HG03066 (cell line): ENCODE results near the gene TRIM49B.
"Not testable (repeated sequence)": the region's sequence is repeated elsewhere in the genome, so short reads cannot be mapped to it uniquely, and the experiment has no call there.

Experiments used
- ATAC-seq: cut with Tn5 transposase; IDR thresholded peaks from one replicate; pipeline ENCODE4 v1.9.1; 2021; ENCODE audit warnings: low read depth; ENCODE audit not compliant: unreplicated experiment

Gene TRIM49B, protein sequence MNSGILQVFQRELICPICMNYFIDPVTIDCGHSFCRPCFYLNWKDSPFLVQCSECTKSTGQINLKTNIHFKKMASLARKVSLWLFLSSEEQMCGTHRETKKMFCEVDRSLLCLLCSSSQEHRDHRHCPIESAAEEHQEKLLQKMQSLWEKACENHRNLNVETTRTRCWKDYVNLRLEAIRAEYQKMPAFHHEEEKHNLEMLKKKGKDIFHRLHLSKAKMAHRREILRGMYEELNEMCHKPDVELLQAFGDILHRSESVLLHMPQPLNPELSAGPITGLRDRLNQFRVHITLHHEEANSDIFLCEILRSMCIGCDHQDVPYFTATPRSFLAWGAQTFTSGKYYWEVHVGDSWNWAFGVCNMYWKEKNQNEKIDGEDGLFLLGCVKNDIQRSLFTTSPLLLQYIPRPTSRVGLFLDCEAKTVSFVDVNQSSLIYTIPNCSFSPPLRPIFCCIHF

DNA sequence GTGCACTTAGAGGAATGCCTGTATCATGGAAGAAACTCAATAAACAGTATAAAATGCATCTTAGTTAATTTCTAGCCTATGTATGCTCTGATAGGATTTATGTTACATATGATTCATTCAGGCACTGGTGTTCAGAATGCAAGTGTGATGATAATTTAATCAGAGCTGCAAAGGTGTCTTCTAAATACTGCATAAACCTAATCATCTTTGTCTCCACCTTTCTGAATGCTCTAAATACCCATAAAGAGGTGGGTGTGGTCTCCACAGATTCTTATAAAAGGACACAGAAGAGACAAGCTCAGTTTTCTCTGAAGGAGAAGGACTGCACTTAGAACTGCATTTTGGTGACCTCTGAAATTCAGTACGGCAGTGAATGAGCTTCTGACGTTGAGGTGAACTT lies at the start of gene TRIM49B:
Gene TRIM49B, plus strand, starts transcription at position 301 of the 400 bp plus-strand sequence. CDS start 2,777 bp downstream, outside the sequence.
- ATAC-seq = not testable (repeated sequence)

DNA sequence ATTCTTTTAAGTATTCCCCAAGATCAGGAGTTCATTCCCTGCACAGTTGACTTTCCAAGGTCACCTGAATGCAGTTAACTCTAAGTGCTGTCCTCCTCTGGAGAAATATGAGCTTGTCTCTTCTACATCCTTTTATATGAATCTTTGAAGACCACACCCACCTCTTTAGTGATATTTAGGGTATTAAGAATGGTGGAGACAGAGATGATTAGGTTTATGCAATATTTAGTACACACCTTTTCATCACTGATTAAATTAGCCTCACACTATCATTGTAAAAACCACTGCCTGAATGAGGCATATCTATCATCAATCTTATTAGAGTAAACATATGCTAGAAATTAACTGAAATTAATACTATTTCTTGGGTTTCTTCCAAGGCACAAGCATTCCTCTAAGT lies 44.8 kb upstream of the TRIM49B start, which contains the start of gene TRIM51G:
Gene TRIM51G, minus strand, starts transcription at position 101 of the 400 bp plus-strand sequence. CDS start 2,190 bp downstream, outside the sequence.
- not testable (repeated sequence) for ATAC-seq

DNA sequence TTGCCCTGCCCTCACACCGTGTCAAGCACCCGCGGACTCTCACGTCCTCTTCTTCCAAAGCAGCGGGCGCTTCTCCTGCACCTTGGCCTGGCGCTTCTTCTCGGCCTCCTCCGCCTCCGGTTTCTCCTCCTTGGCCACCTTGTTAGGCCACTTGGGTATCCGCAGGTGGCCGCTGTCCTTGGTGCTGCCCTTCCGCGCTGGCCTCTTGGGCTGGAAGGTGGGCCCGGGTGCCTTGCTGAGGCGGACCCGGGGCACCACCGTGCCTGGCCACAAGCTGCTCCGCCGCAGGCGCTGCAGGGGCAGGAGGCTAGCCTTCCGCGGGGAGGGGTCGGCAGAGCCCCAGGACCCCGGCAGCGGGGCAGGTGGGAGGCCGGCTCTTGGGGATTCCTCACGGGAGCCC lies 19.6 kb downstream of the TRIM49B start:
- not testable (repeated sequence) for ATAC-seq

DNA sequence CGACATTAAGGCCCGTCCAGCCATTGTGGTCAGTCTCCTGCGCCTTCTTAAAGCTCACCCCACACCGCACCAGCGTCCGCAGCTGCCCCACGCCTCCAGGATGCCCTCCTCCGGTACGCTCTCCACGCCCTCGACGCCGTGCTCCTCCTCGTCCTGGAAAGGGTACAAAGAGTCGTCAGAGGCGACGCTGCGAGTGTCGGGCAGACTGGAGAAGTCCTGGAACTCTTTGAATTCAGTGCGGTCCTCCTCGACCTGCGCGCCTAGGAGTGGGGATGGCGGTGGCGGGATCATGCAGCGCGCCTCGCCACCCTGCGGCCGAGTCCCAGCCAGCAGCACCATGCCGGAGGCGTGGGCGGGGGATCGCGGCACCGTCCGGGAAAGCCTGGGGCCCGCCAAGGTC lies 21.2 kb downstream of the TRIM49B start:
- ATAC-seq = not testable (repeated sequence)

DNA sequence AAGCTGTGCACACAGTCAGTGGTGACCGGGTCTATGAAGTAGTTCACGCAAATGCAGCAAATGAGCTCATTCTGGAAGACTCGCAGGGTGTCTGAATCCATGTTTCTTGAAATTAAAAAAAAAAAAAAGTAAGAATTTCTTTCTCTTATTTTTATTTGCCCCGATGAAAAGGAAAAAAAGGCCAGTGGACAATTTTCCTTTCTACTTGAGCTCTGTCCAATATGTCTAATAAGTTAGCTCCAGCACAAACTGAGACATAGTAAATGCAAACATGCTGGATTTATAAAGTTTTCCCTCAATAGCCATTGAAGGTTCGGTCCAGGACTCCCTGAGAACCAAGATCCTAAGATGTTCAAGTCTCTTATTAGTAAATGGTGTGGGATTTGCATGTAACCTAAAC lies 30.4 kb downstream of the TRIM49B start, which contains the start of gene TRIM64C:
Gene TRIM64C, minus strand, starts transcription at position 101 of the 400 bp plus-strand sequence. Its CDS starts 0 bp downstream, at position 101.
- not testable (repeated sequence) for ATAC-seq

DNA sequence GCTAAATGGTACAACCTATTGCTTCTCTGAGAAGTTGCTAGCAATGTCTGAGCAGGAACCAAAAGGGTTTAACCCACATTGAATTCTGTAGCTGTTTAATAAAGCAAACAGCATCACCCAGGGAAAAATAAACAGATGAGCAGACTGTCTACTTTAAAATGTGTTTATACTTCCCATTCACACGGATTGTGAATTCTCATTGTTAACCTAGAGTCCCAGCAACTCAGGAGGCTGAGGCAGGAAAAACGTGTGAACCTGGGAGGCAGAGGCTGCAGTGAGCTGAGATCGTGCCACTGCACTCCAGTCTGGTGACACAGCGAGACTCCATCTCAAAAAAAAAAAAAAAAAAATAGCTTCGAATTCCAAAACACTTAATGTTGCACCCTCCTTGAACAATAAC lies 41.3 kb downstream of the TRIM49B start:
- not testable (repeated sequence) for ATAC-seq
